MM.1S (cell line): Measurements from ENCODE around the gene BSG.

Experiments used
- DNase-seq: peaks from one replicate; pipeline ENCODE4 v3.0.0-alpha.2; 2015
- H2AFZ ChIP-seq: fragments of 300-600 bp; sonication (generic); 2 replicates; pipeline ENCODE4 v1.6.0; 2016; ENCODE audit warnings: antibody characterized with exemption, low read length
- H3F3A ChIP-seq: fragments of 300-600 bp; sonication (generic); 2 replicates; pipeline ENCODE4 v1.6.1; 2016; ENCODE audit warnings: mild to moderate bottlenecking, antibody characterized with exemption, low read length, moderate library complexity, mixed read lengths; ENCODE audit not compliant: insufficient read depth
- H3K27ac ChIP-seq: fragments of 300-600 bp; sonication (generic); 2 replicates; pipeline ENCODE4 v1.5.1; 2016; ENCODE audit warnings: mild to moderate bottlenecking, low read length
- H3K27me3 ChIP-seq: fragments of 300-600 bp; sonication (generic); replicated peaks from 2 replicates; pipeline ENCODE4 v1.6.0; 2016; ENCODE audit warnings: low read length; ENCODE audit not compliant: insufficient read depth
- H3K36me3 ChIP-seq: fragments of 300-600 bp; sonication (generic); replicated peaks from 2 replicates; pipeline ENCODE4 v1.6.1; 2016; ENCODE audit warnings: mild to moderate bottlenecking, low read length, mixed read lengths; ENCODE audit not compliant: insufficient read depth
- H3K4me1 ChIP-seq: fragments of 300-600 bp; sonication (generic); 2 replicates; pipeline ENCODE4 v1.6.1; 2016; ENCODE audit warnings: low read length, mixed read lengths
- H3K4me2 ChIP-seq: fragments of 300-600 bp; sonication (generic); 2 replicates; pipeline ENCODE4 v1.6.0; 2016; ENCODE audit warnings: low read depth, low read length
- H3K4me3 ChIP-seq: fragments of 300-600 bp; sonication (generic); 2 replicates; pipeline ENCODE4 v1.5.1; 2016; ENCODE audit warnings: low read length, mixed read lengths
- H3K79me2 ChIP-seq: fragments of 300-600 bp; sonication (generic); 2 replicates; pipeline ENCODE4 v1.6.1; 2016; ENCODE audit warnings: mixed run types, low read length, mixed read lengths
- H3K9ac ChIP-seq: fragments of 300-600 bp; sonication (generic); 2 replicates; pipeline ENCODE4 v1.6.1; 2016; ENCODE audit warnings: low read length, mixed read lengths
- H3K9me2 ChIP-seq: fragments of 300-600 bp; sonication (generic); replicated peaks from 2 replicates; pipeline ENCODE4 v1.6.1; 2016; ENCODE audit warnings: mild to moderate bottlenecking, low read length, mixed read lengths; ENCODE audit not compliant: insufficient read depth
- H3K9me3 ChIP-seq: fragments of 300-600 bp; sonication (generic); replicated peaks from 2 replicates; pipeline ENCODE4 v1.6.1; 2016; ENCODE audit warnings: mild to moderate bottlenecking, low read length, mixed read lengths; ENCODE audit not compliant: insufficient read depth
- H4K20me1 ChIP-seq: fragments of 300-600 bp; sonication (generic); 2 replicates; pipeline ENCODE4 v1.6.1; 2016; ENCODE audit warnings: mild to moderate bottlenecking, low read length, moderate library complexity, mixed read lengths; ENCODE audit not compliant: insufficient read depth
- EZH2 ChIP-seq: fragments of 300-600 bp; sonication (generic); optimal IDR thresholded peaks from 2 replicates; pipeline ENCODE3; 2017; ENCODE audit warnings: low read depth, mild to moderate bottlenecking, antibody characterized with exemption, low read length, mixed read lengths
- EZH2phosphoT487 ChIP-seq: fragments of 300-600 bp; sonication (generic); IDR thresholded peaks from 2 replicates; pipeline ENCODE4 v1.6.1; 2018; ENCODE audit warnings: antibody characterized with exemption, low read length
- TF ChIP-seq, protein P1 (sequence below): fragments of 300-600 bp; sonication (generic); IDR thresholded peaks from 2 replicates; pipeline ENCODE4 v1.5.1; 2016; ENCODE audit warnings: antibody characterized with exemption, low read length, mixed read lengths

Gene BSG

DNA sequence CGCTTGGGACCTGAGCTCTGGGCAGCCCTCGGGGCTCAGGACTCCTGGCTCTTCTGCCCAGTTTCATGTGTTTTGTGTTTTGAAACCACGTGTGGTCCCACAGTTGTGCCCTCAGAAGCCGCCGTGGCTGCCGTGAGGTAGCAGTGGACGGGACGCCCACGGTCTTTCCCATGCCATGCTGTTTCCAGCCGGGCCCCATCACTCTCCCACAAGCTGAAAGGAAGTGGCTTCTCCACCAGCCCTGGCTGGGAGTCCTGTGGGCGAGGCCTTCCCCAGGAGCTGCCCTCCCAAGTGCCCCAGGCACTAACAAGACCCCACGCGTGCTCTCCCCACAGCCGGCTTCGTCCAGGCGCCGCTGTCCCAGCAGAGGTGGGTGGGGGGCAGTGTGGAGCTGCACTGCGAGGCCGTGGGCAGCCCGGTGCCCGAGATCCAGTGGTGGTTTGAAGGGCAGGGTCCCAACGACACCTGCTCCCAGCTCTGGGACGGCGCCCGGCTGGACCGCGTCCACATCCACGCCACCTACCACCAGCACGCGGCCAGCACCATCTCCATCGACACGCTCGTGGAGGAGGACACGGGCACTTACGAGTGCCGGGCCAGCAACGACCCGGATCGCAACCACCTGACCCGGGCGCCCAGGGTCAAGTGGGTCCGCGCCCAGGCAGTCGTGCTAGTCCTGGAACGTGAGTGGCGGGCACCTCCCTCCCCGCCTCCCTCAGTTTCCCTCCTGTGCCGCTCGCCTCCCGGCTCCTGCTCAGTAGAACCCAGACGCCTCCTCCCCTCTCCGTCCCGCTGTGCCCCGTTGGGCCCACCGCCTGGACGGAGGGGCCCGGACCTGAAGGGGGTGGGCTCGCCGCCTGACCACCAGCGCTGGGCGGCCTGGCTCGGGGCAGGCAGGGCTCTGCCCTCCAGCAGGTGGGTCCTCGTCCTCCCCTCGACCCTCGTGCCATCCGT lies 5.3 kb downstream of the BSG start:
- Histone ChIP-seq H3K9ac (no peak overlapping the region), H3K9me2 (no peaks in the 10 kb centered on the region), H4K20me1 (peaks cover 27% of the 10 kb centered on the region), H2AFZ (no peak overlapping the region), H3K4me1 (peaks cover 8% of the 10 kb centered on the region; the same call in 1 of the 2 replicates), H3K4me3 (no peak overlapping the region), H3F3A (no peaks in the 10 kb centered on the region), H3K27ac (no peak overlapping the region), H3K79me2 (peaks cover 77% of the 10 kb centered on the region), H3K36me3 (peaks cover 4% of the 10 kb centered on the region; the same call in 1 of the 2 replicates), H3K9me3 (no peaks in the 10 kb centered on the region), H3K27me3 (no peaks in the 10 kb centered on the region), H3K4me2 (no peak overlapping the region)
- DNase-seq: no peak
- TF ChIP-seq EZH2 (no peak), EZH2phosphoT487 (no peak)
- TF ChIP-seq, protein P1, sequence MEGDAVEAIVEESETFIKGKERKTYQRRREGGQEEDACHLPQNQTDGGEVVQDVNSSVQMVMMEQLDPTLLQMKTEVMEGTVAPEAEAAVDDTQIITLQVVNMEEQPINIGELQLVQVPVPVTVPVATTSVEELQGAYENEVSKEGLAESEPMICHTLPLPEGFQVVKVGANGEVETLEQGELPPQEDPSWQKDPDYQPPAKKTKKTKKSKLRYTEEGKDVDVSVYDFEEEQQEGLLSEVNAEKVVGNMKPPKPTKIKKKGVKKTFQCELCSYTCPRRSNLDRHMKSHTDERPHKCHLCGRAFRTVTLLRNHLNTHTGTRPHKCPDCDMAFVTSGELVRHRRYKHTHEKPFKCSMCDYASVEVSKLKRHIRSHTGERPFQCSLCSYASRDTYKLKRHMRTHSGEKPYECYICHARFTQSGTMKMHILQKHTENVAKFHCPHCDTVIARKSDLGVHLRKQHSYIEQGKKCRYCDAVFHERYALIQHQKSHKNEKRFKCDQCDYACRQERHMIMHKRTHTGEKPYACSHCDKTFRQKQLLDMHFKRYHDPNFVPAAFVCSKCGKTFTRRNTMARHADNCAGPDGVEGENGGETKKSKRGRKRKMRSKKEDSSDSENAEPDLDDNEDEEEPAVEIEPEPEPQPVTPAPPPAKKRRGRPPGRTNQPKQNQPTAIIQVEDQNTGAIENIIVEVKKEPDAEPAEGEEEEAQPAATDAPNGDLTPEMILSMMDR: no peak

GRCh38 chr19:579111-579841 lies 6.9 kb downstream of the BSG start:
- H3K4me1 ChIP-seq: 0 out of 2 replicates have a peak, but pooled peaks cover 3% of the 10 kb centered on the region
- no peaks in the 10 kb centered on the region for H3K9me2 ChIP-seq
- no peak overlapping the region for H3K27ac ChIP-seq
- H3K4me3 ChIP-seq: no peak overlapping the region
- no peaks in the 10 kb centered on the region for H3K27me3 ChIP-seq
- H4K20me1 ChIP-seq: peaks cover 27% of the 10 kb centered on the region
- TF ChIP-seq EZH2: no peak
- TF ChIP-seq EZH2phosphoT487: no peak
- TF ChIP-seq, protein P1: no peak
- H2AFZ ChIP-seq: no peak overlapping the region
- DNase-seq: no peak
- H3F3A ChIP-seq: no peaks in the 10 kb centered on the region
- no peaks in the 10 kb centered on the region for H3K9me3 ChIP-seq
- peaks cover 62% of the 10 kb centered on the region for H3K79me2 ChIP-seq
- peaks cover 4% of the 10 kb centered on the region; the same call in 1 of the 2 replicates for H3K36me3 ChIP-seq
- no peak overlapping the region for H3K4me2 ChIP-seq
- no peak overlapping the region for H3K9ac ChIP-seq

GRCh38 chr19:579842-580155 lies 7.4 kb downstream of the BSG start:
- Histone ChIP-seq H3K9me2 (no peaks in the 10 kb centered on the region), H3K4me2 (no peak overlapping the region), H3K27ac (no peak overlapping the region), H3K4me3 (no peak overlapping the region), H3K4me1 (no peaks in the 10 kb centered on the region), H3K27me3 (no peaks in the 10 kb centered on the region), H3F3A (no peaks in the 10 kb centered on the region), H4K20me1 (peaks cover 24% of the 10 kb centered on the region), H3K79me2 (peaks cover 56% of the 10 kb centered on the region), H2AFZ (no peak overlapping the region), H3K9me3 (no peaks in the 10 kb centered on the region), H3K9ac (no peak overlapping the region), H3K36me3 (peaks cover 4% of the 10 kb centered on the region; the same call in 1 of the 2 replicates)
- TF ChIP-seq EZH2phosphoT487 (no peak), EZH2 (no peak)
- TF ChIP-seq, protein P1: no peak
- DNase-seq: no peak
